Stimulated activated CD8-positive, alpha-beta memory T cell treated with anti-CD3 and anti-CD28 coated beads, Interleukin-7, amount 100 ng/mL, for 24 hours (primary cell): Measurements from ENCODE around the gene GALNT4.
A peak's percentile ranks its signal among the peaks of the same experiment; 100 is the strongest.

Experiments
- DNase-seq: peaks from one replicate; pipeline ENCODE4 v3.0.0-alpha.2; 2020; ENCODE audit warnings: low read depth

Gene GALNT4

GRCh38 chr12:89524541-89525304 is at the start of gene GALNT4:
Gene GALNT4, minus strand, starts transcription at chr12:89524796. Its CDS starts 247 bp downstream, at chr12:89524549.
- DNase-seq = peak; percentile 37

DNA sequence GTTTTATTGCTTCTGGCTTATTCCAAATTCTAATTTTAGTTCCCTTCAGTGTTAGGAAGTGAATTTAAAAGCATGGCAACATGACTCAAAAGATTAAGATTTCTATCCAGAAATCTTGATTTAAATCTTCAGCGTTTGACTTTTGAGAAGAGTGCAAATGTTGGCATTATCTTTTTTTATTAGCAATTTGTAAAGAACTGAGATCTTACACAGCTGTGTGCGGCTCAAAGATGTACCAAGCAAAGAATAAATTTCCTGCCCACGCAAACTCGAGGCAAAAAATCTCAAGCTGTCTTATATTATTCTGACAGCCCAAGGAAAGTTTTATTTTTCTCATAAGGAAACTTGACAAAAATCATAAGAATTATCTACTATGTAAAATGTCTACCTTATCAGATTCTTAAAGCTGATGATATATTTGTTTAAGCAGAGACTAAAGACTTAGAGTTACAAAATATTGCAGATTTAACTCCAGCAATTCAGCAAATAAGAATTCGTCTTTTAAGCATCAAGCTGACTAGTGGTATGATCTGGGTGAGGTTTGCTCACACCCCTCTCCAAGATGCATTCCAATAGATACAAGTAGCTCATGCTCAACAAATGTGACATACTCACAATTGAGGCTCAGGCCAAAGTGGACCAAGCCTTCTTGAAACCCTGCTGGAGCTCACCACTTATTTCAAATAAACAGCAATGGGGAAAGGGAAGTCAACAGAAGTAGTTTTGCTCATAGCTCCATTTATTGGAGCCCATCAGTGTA is 48.6 kb upstream of the GALNT4 start:
- no peak for DNase-seq

DNA sequence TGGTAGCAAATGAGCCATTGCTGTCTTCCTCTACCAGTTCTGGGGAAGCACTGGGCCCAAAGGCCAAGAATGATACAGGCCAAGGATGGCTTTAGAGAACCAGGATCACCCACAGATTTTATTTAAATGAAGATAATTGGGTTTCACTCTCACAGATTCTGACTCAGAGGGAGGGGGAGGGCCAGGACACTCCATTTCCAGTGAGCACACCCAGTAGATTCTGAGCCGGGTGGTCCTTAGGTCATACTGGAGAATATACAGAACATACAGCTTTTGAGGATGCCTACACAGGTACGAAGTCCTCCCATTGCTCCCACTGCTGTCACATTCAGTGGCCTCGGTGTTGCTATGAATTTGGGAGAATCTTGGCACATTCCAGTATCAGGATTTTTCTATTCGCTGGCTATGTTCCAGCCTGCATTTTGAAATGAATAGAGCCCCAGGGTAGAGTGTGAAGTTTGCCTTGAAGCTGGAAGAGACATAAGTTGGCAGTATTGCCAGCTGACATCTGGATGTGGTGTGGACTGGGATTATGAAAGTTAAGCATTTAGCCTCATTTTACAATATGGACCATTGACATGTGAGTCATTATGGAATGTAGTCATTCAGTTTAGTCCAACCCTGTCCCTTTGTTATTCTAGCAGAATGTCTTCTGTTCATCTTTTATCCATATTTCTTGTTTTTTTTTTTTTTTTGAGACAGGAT is 47.0 kb upstream of the GALNT4 start:
- DNase-seq = no peak

DNA sequence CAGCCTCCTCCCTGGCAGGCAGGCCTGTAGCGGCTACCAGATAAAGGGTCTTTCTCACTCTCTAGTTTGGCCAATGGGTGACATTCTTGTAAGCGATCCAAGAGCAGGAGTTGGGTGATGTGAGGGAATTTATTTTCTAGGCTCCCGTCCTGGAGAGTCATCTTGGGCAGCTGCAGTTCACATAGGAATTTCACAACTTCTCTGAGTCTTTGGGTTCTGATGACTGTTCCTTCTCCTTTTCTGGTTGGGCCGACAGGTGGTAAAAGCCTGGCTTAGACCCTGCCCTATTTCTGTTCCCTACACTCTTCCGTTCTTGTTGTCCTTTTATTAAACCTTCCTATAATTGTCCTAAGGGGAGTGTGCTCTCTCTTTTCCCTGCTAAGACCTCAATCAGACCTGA is 43.9 kb upstream of the GALNT4 start:
- DNase-seq = no peak

GRCh38 chr12:89567691-89568239 is 43.2 kb upstream of the GALNT4 start:
- DNase-seq = no peak

DNA sequence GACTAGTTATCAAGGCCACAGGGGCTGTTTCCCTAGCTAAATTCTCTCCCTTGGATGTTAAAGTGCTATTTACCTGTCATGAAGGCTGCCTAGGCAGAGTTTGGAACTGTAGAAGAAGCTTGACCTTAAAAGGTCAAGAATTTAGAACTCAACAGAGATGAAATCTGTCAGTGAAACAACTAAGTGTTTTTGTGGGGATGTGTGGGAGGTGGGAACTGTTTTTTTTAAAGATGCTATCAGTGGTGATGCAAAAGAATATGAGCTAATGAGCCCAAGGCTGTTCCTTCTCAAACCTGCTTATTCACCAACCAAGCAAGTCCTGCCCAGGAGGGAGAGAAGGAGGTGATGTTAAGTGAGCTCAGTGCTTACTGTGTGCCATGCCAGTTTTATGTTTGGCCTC is 42.0 kb upstream of the GALNT4 start:
- DNase-seq = no peak

DNA sequence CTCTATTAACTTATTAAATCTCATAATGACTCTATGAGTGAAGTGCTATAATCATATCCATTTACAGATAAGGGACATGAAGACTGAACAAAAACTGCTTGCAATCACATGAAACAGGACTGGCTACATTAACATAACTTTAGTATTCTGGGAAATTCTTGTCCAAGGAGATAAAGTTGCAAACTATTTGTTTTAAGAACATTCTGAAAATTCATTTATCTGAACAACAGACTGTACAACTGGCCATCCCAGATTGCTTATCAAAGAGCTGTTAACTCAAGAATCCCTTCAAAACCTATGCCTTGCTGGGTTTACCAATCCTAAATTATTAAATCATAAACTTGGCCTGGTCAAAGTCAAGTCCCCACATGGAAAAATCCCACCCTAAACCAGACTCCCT is 40.4 kb upstream of the GALNT4 start:
- no peak for DNase-seq

DNA sequence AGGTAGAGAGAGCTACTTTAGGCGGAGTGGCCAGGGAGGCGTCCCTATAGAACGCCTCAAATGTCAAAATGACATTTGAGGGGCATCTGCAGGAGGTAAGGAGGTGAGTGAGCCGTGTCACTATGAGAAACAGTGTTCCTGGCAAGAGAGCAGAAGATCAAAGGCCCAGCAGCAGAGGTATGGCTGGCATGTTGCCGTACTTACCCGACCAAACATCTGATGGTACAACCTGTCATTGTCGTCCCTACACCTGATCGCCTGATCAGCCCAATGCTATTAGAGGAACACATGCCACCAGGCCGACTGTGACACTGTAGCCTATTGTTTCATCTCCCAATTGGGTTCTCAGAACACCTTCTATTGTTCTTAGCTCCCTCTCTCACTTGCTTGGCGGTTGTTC is 35.2 kb upstream of the GALNT4 start:
- DNase-seq = no peak

GRCh38 chr12:89556976-89557375 is 32.4 kb upstream of the GALNT4 start:
- DNase-seq = no peak

DNA sequence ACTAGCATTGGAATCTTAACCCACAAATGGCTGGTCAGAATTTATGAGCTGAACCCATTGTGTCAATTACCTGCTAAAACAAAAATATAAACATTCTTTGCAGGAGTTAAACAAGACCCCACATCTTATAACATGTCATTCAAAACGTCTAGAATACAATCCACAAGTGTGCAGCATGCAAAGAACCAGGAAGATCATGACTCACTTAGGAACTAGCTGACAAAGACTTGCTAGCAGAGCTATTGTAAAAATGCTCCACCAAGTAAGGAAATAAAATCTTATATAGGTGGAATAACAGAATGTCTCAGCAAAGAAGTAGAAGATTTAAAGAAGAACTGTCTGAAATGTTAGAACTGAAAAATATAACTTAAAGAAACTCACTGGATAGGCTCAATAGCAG is 27.8 kb upstream of the GALNT4 start:
- no peak for DNase-seq

- no peak for DNase-seq
These were observed 27.2 kb upstream of the GALNT4 start for GRCh38 chr12:89551747-89552146.

GRCh38 chr12:89547101-89547500 is 22.5 kb upstream of the GALNT4 start:
- no peak for DNase-seq

DNA sequence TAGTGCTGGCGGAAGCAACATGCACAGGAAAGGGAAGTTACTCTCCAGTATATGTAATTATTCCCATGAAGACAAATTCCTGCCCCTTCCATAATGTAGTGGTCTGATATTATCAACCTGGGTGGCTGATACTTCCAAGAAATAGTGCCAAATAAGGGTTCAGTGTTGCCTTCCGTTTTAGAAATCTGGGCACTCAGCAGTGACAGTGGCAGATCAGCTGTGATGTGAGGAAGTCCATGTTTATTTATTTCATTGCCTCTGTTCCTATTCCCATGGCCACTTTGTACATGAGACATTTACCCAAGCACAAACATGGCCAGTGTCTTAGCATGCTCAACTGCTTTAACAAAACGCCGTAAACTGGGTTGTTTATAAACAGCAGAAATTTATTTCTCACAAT is 21.6 kb upstream of the GALNT4 start:
- no peak for DNase-seq

DNA sequence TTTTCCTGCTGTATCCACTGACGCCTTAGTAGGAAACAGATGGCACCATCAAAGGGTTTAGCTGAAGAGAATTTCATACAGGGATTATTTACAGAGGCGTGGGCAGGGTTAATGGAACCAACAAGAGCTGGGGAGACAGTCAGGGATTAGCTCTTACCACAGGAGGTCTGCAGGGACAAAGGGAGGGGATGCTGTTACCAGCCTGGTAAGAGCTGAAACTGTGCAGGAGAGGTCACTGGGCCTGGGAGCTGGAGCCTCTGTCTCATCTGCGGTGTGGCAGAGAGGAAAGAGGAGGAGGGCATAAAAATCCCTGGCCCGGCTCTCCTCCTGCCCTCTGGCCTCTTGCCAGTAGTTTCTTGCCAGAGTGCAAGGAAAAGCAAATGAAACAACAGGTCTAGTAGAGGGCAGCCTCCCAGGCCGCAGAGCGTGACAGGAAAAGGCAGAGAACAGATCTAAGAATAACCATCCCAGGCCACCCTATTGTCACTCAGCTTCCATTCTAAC is 20.1 kb upstream of the GALNT4 start:
- DNase-seq = no peak

DNA sequence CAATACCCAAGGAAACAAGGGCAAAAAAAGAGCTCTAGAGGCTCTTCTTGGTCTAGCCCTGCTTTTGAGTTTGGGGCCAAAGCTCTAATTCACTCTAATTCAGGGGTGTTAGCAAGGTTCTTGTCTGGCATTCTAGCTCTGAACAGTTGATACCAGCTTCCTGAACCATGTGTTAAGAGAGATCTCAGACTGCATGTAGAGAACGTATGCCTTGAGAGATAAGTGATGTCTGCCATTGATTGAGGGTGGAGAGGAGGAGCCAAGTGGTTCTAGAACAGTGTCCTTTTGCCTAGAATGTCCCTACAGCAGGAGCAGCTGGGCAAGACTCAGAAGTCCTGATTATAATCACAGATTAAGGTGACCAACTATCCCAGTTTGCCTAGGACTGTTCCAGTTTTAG is 19.4 kb upstream of the GALNT4 start:
- DNase-seq = no peak

DNA sequence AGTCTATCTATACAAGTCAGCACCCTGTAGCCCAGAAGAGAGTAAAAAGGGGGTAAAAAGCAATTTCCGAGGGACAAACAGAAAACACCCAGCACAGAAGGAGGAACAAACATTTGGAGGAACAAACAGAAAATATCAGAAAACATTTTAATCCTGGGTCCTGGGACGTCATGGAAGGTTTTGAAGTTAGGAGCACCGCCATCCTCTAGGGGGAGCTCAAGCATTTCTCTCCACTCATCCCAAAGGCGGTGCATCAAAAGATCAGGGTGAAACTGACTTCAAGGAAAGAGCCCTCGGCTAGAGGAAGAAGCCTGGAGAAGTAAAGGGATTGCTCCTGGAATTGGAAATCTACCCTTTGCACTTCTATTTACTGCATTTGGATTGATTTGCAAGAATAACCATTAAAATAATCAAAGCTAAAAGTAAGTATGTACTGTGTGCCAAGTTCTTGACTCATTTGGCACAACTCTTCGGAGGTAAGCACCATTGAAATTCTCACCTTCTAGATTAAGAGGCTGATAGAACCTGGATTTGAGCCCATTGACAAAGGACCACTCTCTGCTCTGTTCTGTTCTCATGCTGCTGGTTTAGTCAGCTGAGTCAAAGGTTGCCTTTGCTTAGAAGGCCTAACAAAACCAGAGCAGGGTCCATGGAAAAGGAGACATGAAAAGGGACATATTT is 18.5 kb upstream of the GALNT4 start:
- peak; percentile 33 for DNase-seq

DNA sequence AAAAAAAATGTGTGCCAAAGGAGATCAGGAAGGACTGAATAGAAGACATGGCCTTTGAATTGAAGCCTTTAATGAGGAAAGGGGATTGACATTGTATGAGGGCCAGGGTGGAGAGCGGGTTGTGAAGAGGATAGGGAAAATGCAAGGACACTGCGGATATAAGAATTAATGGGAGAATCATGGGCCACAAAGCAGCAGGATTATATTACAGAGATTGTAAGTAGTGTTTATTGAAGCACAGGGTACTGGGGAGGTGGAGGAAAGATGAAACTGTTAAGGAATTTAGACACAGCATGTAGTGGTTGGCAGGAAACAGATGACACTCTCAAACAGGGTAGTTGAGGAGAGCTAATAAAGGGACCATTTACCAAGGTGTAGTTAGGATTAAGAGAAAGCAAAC is 17.6 kb upstream of the GALNT4 start:
- no peak for DNase-seq

GRCh38 chr12:89540586-89540985 is 16.0 kb upstream of the GALNT4 start:
- no peak for DNase-seq

DNA sequence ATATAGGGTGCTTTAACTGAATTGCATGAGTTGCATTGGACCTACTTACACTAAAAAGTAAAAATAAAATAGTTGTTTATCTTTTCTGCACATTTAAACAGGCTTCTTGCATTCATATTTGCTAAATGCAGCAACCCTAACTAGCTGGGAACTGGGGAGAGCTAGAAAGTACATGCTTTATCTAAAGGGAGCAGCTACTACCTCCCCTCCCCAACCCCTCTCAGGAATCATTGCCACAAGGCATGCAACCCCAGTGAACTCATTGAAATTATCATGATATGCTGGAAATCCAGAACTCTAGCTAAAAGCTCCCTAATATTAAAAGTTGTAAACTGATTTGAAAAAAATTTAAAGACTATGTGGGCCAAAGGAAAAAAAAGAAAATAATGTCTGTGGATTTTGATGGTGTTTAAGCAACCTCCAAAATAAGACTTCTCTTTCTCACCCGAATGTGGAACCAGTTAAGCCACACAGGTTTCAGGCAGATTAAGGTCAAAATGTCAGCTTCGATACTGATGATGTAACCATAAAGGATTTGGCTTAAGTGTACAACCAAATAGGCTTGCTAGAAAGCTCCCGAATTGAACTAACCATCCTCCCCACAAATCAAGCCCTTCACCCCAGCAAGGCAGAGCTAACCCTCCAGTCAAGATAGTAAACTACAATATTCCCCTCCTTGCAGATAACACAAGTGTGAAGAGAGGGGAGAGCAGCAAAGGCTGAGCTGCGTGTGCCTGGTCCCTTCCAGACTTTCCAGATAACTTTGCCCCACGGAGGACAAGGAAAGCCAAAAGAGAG is 15.0 kb upstream of the GALNT4 start:
- DNase-seq = no peak

GRCh38 chr12:89538897-89539296 is 14.3 kb upstream of the GALNT4 start:
- no peak for DNase-seq

- no peak for DNase-seq
These were observed 12.8 kb upstream of the GALNT4 start for GRCh38 chr12:89537389-89537788.
